GM12801 (cell line): ENCODE data around the gene TCF7L2.

Source experiments
- CTCF ChIP-seq: IDR thresholded peaks from one replicate; pipeline ENCODE4 v1.5.1; 2011; ENCODE audit warnings: control low read depth; ENCODE audit not compliant: insufficient read length; ENCODE audit errors: extremely low read depth

Gene TCF7L2

GRCh38 chr10:113133497-113134115 lies 183.6 kb downstream of the TCF7L2 start:
- TF ChIP-seq CTCF: no peak

- TF ChIP-seq CTCF: no peak
Measured at GRCh38 chr10:113135025-113135424, 185.0 kb downstream of the TCF7L2 start.

- no peak for TF ChIP-seq CTCF
Measured at GRCh38 chr10:113137941-113138685, 188.1 kb downstream of the TCF7L2 start.

- no peak for TF ChIP-seq CTCF
Measured at GRCh38 chr10:113138937-113139585, 189.0 kb downstream of the TCF7L2 start.

GRCh38 chr10:113139699-113140098 lies 189.7 kb downstream of the TCF7L2 start:
- TF ChIP-seq CTCF: no peak

GRCh38 chr10:113140143-113141011 lies 190.3 kb downstream of the TCF7L2 start:
- TF ChIP-seq CTCF: no peak
